LNCAP (cell line): ENCODE data around the gene STBD1.

Experiments
- TF ChIP-seq, protein P1 (sequence below): fragments of 450-650 bp; IDR thresholded peaks from 2 replicates; pipeline ENCODE4 v1.5.1; 2017; ENCODE audit warnings: mild to moderate bottlenecking

Gene STBD1

DNA sequence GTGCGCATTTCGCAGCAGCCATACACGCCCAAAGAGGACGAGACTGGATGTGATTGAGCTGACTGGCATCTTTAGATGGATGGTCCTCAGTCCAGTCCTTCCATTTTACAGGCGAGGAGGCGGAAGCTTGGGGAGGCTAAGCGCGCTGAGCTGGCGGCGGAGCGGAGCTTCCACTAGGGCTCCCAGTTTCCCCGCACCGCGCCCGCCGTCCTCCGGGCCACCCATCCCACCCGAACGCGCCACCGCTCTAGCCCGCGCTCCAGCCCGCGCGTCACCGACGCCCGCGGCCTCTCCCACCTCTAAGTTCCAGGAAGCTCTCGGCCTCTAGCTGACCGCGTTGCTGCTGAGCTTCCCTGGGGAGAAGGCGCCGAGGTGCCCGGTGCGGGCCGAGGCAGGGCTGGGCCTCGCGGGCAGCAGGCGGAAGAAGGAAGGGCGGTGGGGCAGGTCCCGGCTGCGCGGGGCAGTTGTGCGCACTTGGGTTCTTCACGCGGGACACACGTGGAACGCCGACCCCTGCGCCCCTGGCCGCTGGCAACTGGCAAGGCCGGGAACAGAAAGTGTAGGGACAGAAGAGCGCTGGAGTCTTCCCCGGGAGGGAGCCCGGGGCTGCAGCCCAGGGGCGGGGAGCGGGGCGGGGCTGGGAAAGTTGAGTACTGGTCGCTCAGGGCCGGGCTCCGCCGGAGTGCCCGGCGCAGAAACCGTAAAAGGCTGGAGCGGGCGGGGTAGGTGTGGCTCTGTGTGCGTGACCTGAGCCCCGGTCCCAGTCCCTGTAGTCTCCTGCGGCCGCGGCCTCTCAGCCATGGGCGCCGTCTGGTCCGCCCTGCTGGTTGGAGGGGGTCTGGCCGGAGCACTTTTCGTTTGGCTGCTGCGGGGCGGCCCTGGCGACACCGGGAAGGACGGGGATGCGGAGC is at the start of gene STBD1:
STBD1 (plus strand) TSS at position 763 of the 911 bp plus-strand sequence; CDS start at position 800, 37 bp downstream.
- TF ChIP-seq, protein P1, sequence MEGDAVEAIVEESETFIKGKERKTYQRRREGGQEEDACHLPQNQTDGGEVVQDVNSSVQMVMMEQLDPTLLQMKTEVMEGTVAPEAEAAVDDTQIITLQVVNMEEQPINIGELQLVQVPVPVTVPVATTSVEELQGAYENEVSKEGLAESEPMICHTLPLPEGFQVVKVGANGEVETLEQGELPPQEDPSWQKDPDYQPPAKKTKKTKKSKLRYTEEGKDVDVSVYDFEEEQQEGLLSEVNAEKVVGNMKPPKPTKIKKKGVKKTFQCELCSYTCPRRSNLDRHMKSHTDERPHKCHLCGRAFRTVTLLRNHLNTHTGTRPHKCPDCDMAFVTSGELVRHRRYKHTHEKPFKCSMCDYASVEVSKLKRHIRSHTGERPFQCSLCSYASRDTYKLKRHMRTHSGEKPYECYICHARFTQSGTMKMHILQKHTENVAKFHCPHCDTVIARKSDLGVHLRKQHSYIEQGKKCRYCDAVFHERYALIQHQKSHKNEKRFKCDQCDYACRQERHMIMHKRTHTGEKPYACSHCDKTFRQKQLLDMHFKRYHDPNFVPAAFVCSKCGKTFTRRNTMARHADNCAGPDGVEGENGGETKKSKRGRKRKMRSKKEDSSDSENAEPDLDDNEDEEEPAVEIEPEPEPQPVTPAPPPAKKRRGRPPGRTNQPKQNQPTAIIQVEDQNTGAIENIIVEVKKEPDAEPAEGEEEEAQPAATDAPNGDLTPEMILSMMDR: no peak

- TF ChIP-seq, protein P1: no peak
Observed at GRCh38 chr4:76256968-76257367, 49.6 kb upstream of the STBD1 start.

DNA sequence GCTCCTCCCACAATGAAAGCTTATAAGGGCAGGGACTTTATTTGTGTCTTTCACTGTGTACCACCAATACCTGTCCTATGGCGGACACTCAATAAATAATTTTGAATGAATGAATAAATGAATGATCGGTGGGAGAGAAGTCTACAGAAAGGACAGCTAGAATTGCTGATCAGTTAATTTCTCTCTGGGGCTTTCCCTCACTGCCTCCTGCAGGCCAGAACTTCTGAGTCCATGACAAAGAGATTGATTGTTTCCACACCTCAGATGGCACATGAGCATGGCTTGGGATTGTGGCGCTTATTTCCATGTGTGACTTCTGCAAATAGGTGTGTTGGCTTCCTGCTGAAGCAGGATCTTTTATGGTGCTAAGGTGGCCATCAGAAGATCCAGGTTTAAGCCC is 48.7 kb upstream of the STBD1 start:
- TF ChIP-seq, protein P1: no peak

DNA sequence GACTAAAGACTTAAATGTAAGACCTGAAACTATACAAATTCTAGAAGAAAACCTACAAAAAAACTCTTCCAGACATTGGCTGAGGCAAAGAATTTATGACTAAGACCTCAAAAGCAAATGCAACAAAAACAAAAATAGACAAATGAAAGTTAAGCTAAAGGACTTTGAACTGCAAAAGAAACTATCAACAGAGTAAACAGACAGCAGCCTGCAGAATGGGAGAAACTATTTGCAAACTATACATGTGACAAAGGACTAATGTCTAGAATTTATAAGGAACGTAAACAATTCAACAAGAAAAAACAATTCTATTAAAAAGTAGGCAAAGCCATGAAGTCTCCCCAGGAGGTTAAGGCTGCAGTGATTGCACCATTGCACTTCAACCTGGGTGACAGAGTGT is 46.0 kb upstream of the STBD1 start:
- TF ChIP-seq, protein P1: no peak

DNA sequence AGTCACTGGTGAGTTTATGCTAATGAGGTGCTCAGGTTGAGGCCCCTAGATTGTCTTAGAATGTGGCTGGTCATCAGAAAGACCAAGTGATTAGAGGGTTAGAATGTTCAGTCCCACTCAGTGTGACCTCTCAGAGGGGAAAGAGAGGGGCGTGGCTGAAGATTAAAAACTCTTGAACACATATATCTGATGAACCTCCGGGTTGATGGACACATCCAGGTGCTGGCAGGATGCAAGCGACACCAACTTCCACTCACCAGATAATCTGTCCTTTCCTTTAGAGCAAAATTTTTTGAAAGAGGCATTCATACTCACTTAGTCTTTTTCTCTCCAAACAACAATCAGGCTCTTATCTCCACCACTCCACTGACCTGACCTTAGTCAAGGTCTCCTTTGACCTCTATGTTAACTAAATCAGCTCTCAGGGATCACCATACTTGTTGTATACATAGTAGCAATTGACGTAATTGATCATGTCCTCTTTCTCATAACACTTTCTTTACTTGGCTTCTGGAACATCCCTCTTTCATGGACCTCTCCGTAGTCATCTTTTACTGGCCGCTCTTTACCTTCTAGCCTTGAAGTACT is 40.8 kb upstream of the STBD1 start:
- TF ChIP-seq, protein P1: no peak

DNA sequence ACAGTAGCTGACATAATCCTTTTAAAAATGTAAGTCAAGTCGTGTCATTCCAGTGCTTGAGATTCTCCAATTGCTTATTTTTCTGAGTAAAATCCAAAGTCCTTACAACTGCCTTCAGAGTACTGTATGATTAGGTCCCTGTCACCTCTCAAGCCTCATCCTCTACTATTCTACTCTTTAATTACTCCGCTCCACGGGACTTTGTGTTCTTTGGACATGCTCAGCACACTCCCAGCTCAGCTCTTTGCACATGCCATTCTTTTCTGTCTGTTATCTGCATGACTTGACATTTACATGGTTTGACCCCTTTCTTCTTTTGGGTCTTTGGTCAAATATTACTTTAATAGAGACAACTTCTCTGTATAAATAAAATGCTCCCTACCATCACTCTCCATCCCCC is 39.9 kb upstream of the STBD1 start:
- TF ChIP-seq, protein P1: no peak

DNA sequence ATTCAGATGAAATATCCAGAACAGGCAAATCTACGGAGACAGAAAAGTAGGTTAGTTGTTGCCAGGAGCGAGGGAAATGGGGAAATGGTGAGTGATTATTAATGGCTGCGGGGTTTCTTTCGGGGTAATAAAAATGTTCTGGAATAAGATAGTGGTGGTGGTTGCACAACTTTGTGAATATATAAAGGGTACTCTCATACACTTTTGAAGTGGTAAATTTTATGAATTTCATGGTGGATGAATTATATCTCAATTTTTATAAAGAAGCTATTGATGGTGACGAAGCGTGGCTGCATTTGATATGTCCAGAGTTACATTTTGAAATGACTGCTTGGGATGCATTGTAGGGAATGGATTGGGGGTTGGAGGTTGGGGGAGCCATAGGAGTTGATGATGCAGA is 38.7 kb upstream of the STBD1 start:
- TF ChIP-seq, protein P1: no peak
